Gastrocnemius medialis (tissue), 4 donors: ENCODE measurements around the gene TXNDC8.

Experiments used
- CTCF ChIP-seq, 5 experiments: fragments of 450-650 bp in 3 of 5; fragments of 200-600 bp in 2 of 5; sonication (generic) in 2 of 5; IDR thresholded peaks in 4 of 5; conservative IDR thresholded peaks in 1 of 5; 1 replicate in 4 of 5; 2 replicates in 1 of 5; pipeline ENCODE4 v1.5.1; 2016 to 2019; ENCODE audit warnings: antibody characterized with exemption in 5 of 5, mild to moderate bottlenecking in 3 of 5, moderate library complexity in 3 of 5
- POLR2A ChIP-seq, 2 donors: fragments of 450-650 bp; IDR thresholded peaks; one replicate each; pipeline ENCODE4 v1.6.1; 2017; ENCODE audit warnings: antibody characterized with exemption in 2 of 2, mild to moderate bottlenecking in 2 of 2, moderate library complexity in 2 of 2

- TF ChIP-seq CTCF (IDR thresholded peaks at IDR 0.05 in 4 of 5, conservative IDR thresholded peaks at IDR 0.05 in 1 of 5) (no peak), POLR2A (IDR thresholded peaks at IDR 0.05) (no peak)
Measured at GRCh38 chr9:110356639-110357395, 19.2 kb upstream of the TXNDC8 start.
